Measurements from ENCODE around the gene FMO5.

DNA sequence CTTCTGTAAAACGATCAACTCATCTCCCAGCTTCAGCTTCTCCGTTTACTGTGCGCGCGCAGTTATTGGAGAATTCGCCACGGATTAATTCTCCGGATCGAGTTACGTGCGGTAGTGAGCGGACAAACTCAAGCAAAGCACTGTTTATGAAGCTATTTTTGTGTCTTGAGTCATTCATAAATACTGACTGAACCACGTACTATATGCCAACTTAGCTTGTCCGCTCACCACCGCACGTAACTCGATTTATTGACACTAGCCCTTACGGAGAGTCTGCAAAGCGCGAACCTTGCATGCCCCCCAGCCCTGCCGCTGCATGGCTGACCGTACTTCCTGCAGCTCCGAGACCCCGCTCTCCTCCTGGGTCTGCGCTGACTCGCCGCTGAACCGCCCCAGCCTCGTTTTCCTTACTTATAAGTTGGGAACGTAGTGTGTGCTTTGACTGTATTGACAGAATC, 18.1 kb upstream of the FMO5 start:
- TF ChIP-seq, protein P1, sequence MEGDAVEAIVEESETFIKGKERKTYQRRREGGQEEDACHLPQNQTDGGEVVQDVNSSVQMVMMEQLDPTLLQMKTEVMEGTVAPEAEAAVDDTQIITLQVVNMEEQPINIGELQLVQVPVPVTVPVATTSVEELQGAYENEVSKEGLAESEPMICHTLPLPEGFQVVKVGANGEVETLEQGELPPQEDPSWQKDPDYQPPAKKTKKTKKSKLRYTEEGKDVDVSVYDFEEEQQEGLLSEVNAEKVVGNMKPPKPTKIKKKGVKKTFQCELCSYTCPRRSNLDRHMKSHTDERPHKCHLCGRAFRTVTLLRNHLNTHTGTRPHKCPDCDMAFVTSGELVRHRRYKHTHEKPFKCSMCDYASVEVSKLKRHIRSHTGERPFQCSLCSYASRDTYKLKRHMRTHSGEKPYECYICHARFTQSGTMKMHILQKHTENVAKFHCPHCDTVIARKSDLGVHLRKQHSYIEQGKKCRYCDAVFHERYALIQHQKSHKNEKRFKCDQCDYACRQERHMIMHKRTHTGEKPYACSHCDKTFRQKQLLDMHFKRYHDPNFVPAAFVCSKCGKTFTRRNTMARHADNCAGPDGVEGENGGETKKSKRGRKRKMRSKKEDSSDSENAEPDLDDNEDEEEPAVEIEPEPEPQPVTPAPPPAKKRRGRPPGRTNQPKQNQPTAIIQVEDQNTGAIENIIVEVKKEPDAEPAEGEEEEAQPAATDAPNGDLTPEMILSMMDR (IDR thresholded peaks at IDR 0.05; ENCODE audit: low read length): no peak
- TF ChIP-seq EZH2 (IDR thresholded peaks at IDR 0.05; ENCODE audit: borderline replicate concordance, low read length): no peak
